ENCODE data around the gene SCRN1. TPM values are rescaled to one million over a fixed set of nuclear protein-coding genes. Genes with fewer than 3 reads are reported as not detected.
"Not testable (repeated sequence)": the region's sequence is repeated elsewhere in the genome, so short reads cannot be mapped to it uniquely, and the experiment has no call there.

SCRN1 gene
- total RNA-seq, 2 donors from 2014 or later: 33.8 to 99.8 TPM

- Histone ChIP-seq H3K4me1 (replicated peaks) (no peaks in the 10 kb centered on the region), H3K9me3 (no peaks in the 10 kb centered on the region), H3K4me3 (no peak overlapping the region), H3K27me3 (replicated peaks; ENCODE audit: insufficient read depth) (no peaks in the 10 kb centered on the region), H3K27ac (no peak overlapping the region), H3K36me3 (no peaks in the 10 kb centered on the region)
- intact Hi-C loops (cut with DNase I): no loop called here
- TF ChIP-seq POLR2AphosphoS5 (IDR thresholded peaks at IDR 0.05) (no peak), POLR2A (IDR thresholded peaks at IDR 0.05) (no peak)
- TF ChIP-seq, protein P1, sequence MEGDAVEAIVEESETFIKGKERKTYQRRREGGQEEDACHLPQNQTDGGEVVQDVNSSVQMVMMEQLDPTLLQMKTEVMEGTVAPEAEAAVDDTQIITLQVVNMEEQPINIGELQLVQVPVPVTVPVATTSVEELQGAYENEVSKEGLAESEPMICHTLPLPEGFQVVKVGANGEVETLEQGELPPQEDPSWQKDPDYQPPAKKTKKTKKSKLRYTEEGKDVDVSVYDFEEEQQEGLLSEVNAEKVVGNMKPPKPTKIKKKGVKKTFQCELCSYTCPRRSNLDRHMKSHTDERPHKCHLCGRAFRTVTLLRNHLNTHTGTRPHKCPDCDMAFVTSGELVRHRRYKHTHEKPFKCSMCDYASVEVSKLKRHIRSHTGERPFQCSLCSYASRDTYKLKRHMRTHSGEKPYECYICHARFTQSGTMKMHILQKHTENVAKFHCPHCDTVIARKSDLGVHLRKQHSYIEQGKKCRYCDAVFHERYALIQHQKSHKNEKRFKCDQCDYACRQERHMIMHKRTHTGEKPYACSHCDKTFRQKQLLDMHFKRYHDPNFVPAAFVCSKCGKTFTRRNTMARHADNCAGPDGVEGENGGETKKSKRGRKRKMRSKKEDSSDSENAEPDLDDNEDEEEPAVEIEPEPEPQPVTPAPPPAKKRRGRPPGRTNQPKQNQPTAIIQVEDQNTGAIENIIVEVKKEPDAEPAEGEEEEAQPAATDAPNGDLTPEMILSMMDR (IDR thresholded peaks at IDR 0.05): no peak
- WGBS: 86% methylated on average over 12 of the region's 12 CpGs
- no peak for DNase-seq (ENCODE audit: low spot score)
Observed at GRCh38 chr7:29968683-29969395, 20.8 kb downstream of the SCRN1 start.

GRCh38 chr7:29965030-29965429, 24.6 kb downstream of the SCRN1 start:
- H3K27ac ChIP-seq: no peak overlapping the region
- no peaks in the 10 kb centered on the region for H3K4me1 ChIP-seq (replicated peaks)
- H3K36me3 ChIP-seq: no peaks in the 10 kb centered on the region
- TF ChIP-seq, protein P1 (IDR thresholded peaks at IDR 0.05): no peak
- no peak for TF ChIP-seq POLR2AphosphoS5 (IDR thresholded peaks at IDR 0.05)
- no peak for TF ChIP-seq POLR2A (IDR thresholded peaks at IDR 0.05)
- no peak overlapping the region for H3K4me3 ChIP-seq
- no peak for DNase-seq (ENCODE audit: low spot score)
- WGBS: 63% methylated on average over 3 of the region's 3 CpGs
- no peaks in the 10 kb centered on the region for H3K9me3 ChIP-seq
- intact Hi-C loops (cut with DNase I): no loop called here
- H3K27me3 ChIP-seq (replicated peaks; ENCODE audit: insufficient read depth): no peaks in the 10 kb centered on the region

DNA sequence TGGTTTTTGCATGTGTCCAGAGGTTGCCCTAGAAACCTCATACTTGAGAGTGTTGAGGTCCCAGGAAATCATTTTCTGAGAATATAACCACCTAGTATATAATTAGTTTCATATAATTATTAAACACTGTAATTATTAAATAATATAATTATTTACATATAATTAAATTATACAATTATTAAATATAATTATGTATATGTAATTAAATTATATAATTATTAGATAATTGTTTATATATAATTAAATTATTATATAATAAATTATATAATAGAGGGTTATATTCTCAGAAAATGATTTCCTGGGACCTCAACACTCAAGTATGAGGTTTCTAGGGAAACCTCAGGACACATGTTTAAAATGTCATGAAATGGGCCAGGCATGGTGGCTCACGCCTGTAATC, 27.6 kb downstream of the SCRN1 start:
- no peaks in the 10 kb centered on the region for H3K27me3 ChIP-seq (replicated peaks; ENCODE audit: insufficient read depth)
- no peaks in the 10 kb centered on the region for H3K9me3 ChIP-seq
- no peaks in the 10 kb centered on the region for H3K36me3 ChIP-seq
- no peak for TF ChIP-seq POLR2AphosphoS5 (IDR thresholded peaks at IDR 0.05)
- TF ChIP-seq, protein P1 (IDR thresholded peaks at IDR 0.05): no peak
- TF ChIP-seq POLR2A (IDR thresholded peaks at IDR 0.05): no peak
- no peak overlapping the region for H3K4me3 ChIP-seq
- no peak overlapping the region for H3K27ac ChIP-seq
- DNase-seq (ENCODE audit: low spot score): no peak
- intact Hi-C loops (cut with DNase I): no loop called here
- H3K4me1 ChIP-seq (replicated peaks): no peaks in the 10 kb centered on the region
- 97% methylated on average over 1 of the region's 1 CpG for WGBS

DNA sequence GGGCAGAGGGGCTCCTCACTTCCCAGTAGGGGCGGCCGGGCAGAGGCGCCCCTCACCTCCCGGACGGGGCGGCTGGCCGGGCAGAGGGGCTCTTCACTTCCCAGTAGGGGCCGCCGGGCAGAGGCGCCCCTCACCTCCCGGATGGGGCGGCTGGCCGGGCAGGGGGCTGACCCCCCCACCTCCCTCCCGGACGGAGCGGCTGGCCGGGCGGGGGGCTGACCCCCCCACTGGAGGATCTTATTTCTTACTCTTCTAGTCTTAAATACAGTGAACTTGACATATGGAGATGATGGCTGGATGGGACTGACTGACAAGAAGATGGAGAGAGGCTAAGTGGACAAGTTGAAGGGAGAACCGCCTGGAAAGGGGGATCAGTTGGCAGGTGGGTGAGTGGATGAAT, 28.0 kb downstream of the SCRN1 start:
- 93% methylated on average over 6 of the region's 19 CpGs for WGBS
- intact Hi-C loops (cut with DNase I); H3K9me3 ChIP-seq; H3K4me3 ChIP-seq; DNase-seq (ENCODE audit: low spot score); H3K27ac ChIP-seq; H3K36me3 ChIP-seq; H3K27me3 ChIP-seq (replicated peaks; ENCODE audit: insufficient read depth); H3K4me1 ChIP-seq (replicated peaks): not testable (repeated sequence)

GRCh38 chr7:29958667-29959358, 30.8 kb downstream of the SCRN1 start:
- Histone ChIP-seq H3K4me1 (replicated peaks) (no peaks in the 10 kb centered on the region), H3K27me3 (replicated peaks; ENCODE audit: insufficient read depth) (no peaks in the 10 kb centered on the region), H3K9me3 (no peaks in the 10 kb centered on the region), H3K4me3 (no peak overlapping the region), H3K36me3 (no peaks in the 10 kb centered on the region), H3K27ac (no peak overlapping the region)
- no peak for TF ChIP-seq POLR2A (IDR thresholded peaks at IDR 0.05)
- TF ChIP-seq POLR2AphosphoS5 (IDR thresholded peaks at IDR 0.05): no peak
- TF ChIP-seq, protein P1 (IDR thresholded peaks at IDR 0.05): no peak
- intact Hi-C loops (cut with DNase I): no loop called here
- DNase-seq (ENCODE audit: low spot score): no peak
- WGBS: 89% methylated on average over 8 of the region's 8 CpGs

Data from prostate gland (tissue), 2 donors.